ENCODE results near the gene RAB11FIP4. TPM values are rescaled to one million over a fixed set of nuclear protein-coding genes. Genes with fewer than 3 reads are reported as not detected.

The RAB11FIP4 gene
- total and polyA plus RNA-seq, 7 donors: 0.66 to 32.5 (median 1.8) TPM

DNA sequence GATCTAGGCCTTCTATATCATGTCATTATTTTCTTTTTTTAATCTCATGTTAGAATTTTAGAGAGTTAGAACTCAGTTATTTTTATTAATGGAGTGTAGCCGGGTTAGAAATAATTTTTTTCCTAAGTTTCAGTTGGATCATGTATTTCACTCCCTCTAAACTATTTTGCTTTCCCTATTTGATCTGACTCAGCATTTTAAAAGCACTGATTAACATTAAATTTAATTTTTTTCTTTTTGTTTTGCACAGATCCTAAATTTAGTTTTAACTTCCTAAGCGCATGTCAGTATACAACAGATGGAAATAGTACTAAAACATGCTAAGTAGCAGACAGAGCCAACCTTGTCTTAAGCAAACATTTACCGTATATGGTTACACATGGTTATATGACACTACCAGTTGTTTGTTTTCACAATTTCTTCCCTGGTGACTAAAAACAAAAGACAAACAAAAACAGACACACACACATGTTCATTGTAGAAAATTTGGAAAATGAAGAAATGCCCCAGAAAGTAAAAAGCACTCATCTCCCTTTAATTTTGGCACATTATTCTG is 33.6 kb upstream of the RAB11FIP4 start:
- Histone ChIP-seq H3K27ac (no peak overlapping the region), H3K4me1 (no peaks in the 10 kb centered on the region), H3K27me3 (no peaks in the 10 kb centered on the region), H3K9me3 (no peaks in the 10 kb centered on the region), H3K36me3 (peaks cover 0 to 74% (median 4%) of the 10 kb centered on the region in 4 donors), H3K4me3 (no peak overlapping the region)
- intact Hi-C loops (cut with DNase I): no loop called here
- 64 to 78% methylated on average over 3 of the region's 3 CpGs for WGBS, 2 donors
- no peak for DNase-seq
- TF ChIP-seq POLR2AphosphoS5 (IDR thresholded peaks at IDR 0.05): no peak
- no peak for TF ChIP-seq POLR2A (IDR thresholded peaks at IDR 0.05)
- TF ChIP-seq CTCF (IDR thresholded peaks at IDR 0.05): no peak
- no peak for TF ChIP-seq EP300 (IDR thresholded peaks at IDR 0.05)

- TF ChIP-seq EP300 (IDR thresholded peaks at IDR 0.05) (no peak), CTCF (IDR thresholded peaks at IDR 0.05) (no peak), POLR2AphosphoS5 (IDR thresholded peaks at IDR 0.05) (no peak), POLR2A (IDR thresholded peaks at IDR 0.05) (no peak)
- Histone ChIP-seq H3K4me1 (no peaks in the 10 kb centered on the region), H3K4me3 (no peak overlapping the region), H3K27me3 (no peaks in the 10 kb centered on the region), H3K27ac (no peak overlapping the region), H3K36me3 (peaks cover 0 to 42% (median 2%) of the 10 kb centered on the region in 4 donors), H3K9me3 (no peaks in the 10 kb centered on the region)
- WGBS, 2 donors: 95 to 96% methylated on average over 6 of the region's 6 CpGs
- intact Hi-C loops (cut with DNase I): no loop called here
- no peak for DNase-seq
Measured at GRCh38 chr17:31364012-31364411, 27.5 kb upstream of the RAB11FIP4 start.

DNA sequence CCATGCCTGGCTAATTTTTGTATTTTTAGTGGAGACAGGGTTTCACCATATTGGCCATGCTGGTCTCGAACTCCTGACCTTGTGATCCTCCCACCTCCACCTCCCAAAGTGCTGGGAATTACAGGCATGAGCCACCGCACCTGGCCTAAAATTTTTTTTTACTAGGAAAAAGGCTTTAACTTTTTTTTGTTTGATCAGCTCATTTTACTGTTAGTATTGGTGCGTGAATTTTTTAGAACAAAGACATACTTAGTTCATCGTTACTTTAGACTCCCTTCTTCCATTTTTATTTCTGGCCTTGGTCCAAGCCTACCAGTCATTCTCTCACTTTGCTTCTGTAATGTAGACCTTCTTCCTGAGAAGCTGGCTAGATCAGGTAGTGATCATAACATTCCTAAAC is 25.4 kb upstream of the RAB11FIP4 start:
- Histone ChIP-seq H3K27me3 (no peaks in the 10 kb centered on the region), H3K27ac (no peak overlapping the region), H3K4me1 (no peaks in the 10 kb centered on the region), H3K9me3 (no peaks in the 10 kb centered on the region), H3K36me3 (peaks cover 0 to 25% (median 2%) of the 10 kb centered on the region in 4 donors), H3K4me3 (no peak overlapping the region)
- DNase-seq: no peak
- intact Hi-C loops (cut with DNase I): no loop called here
- no peak for TF ChIP-seq POLR2A (IDR thresholded peaks at IDR 0.05)
- no peak for TF ChIP-seq POLR2AphosphoS5 (IDR thresholded peaks at IDR 0.05)
- no peak for TF ChIP-seq EP300 (IDR thresholded peaks at IDR 0.05)
- no peak for TF ChIP-seq CTCF (IDR thresholded peaks at IDR 0.05)
- WGBS, 2 donors: 97 to 99% methylated on average over 4 of the region's 4 CpGs

GRCh38 chr17:31369266-31369665 is 22.2 kb upstream of the RAB11FIP4 start:
- Histone ChIP-seq H3K27ac (no peak overlapping the region), H3K9me3 (no peaks in the 10 kb centered on the region), H3K4me3 (no peak overlapping the region), H3K27me3 (no peaks in the 10 kb centered on the region), H3K36me3 (peaks cover 0 to 16% (median 2%) of the 10 kb centered on the region in 4 donors), H3K4me1 (peaks cover 0 to 9% (median 3%) of the 10 kb centered on the region in 4 donors)
- TF ChIP-seq POLR2A (IDR thresholded peaks at IDR 0.05): no peak
- no peak for TF ChIP-seq EP300 (IDR thresholded peaks at IDR 0.05)
- TF ChIP-seq CTCF (IDR thresholded peaks at IDR 0.05): no peak
- no peak for TF ChIP-seq POLR2AphosphoS5 (IDR thresholded peaks at IDR 0.05)
- DNase-seq: no peak
- intact Hi-C loops (cut with DNase I): no loop called here
